IPS-18c (cell line): ENCODE results near the gene BAZ1A.

Experiments used
- H3K4me3 ChIP-seq: 2 replicates; pipeline ENCODE4 v1.7.0; 2013; ENCODE audit warnings: low read depth, mild to moderate bottlenecking, low read length, moderate library complexity; ENCODE audit not compliant: insufficient read depth
- H3K9me3 ChIP-seq: one replicate; pipeline ENCODE4 v1.6.1; 2013; ENCODE audit warnings: mild to moderate bottlenecking, low read length, moderate library complexity; ENCODE audit not compliant: control insufficient read depth, insufficient read depth

Gene BAZ1A, protein sequence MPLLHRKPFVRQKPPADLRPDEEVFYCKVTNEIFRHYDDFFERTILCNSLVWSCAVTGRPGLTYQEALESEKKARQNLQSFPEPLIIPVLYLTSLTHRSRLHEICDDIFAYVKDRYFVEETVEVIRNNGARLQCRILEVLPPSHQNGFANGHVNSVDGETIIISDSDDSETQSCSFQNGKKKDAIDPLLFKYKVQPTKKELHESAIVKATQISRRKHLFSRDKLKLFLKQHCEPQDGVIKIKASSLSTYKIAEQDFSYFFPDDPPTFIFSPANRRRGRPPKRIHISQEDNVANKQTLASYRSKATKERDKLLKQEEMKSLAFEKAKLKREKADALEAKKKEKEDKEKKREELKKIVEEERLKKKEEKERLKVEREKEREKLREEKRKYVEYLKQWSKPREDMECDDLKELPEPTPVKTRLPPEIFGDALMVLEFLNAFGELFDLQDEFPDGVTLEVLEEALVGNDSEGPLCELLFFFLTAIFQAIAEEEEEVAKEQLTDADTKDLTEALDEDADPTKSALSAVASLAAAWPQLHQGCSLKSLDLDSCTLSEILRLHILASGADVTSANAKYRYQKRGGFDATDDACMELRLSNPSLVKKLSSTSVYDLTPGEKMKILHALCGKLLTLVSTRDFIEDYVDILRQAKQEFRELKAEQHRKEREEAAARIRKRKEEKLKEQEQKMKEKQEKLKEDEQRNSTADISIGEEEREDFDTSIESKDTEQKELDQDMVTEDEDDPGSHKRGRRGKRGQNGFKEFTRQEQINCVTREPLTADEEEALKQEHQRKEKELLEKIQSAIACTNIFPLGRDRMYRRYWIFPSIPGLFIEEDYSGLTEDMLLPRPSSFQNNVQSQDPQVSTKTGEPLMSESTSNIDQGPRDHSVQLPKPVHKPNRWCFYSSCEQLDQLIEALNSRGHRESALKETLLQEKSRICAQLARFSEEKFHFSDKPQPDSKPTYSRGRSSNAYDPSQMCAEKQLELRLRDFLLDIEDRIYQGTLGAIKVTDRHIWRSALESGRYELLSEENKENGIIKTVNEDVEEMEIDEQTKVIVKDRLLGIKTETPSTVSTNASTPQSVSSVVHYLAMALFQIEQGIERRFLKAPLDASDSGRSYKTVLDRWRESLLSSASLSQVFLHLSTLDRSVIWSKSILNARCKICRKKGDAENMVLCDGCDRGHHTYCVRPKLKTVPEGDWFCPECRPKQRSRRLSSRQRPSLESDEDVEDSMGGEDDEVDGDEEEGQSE (N-terminal part only)

DNA sequence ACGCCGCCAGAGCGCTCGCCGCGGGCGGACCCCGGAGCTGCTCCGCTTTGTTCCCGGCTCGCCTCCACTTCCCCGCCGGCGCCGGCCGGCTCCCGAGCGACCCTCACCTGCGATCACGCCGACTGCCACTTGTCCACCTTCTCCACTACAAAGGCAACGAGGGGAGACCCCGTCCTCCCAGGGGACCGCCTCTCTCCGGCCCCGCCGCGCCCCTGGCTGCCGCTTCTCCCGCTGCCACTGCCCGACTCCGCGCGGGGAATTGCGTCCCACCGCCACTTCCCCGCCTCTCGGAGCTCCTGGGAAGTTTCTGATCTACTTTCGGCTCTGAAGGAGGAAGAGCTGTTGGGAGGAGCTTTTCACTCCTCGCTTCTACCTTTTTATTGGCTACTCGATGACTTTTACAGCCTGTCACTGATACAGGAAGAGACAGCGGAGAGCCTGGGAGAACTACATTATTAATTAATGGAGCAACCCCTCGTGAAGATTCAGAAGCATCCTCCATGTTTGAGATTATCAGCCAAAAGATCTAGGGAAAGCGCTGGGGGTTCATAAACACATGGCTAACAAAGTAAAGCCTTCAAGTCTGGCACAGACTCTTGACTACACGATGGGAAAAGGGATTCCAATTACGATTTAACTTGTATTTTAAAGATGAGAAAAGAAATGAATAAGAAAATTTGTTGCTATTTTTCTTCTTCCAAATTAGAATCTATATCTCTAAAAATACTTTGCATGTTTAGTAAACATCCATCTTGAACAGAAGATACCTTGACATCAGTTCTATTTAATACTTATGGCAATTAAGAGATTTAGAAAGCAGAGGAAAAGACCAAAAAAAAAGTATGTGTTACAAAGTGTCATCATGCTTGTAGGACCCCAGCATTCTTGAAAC lies at the start of gene BAZ1A:
BAZ1A (minus strand) TSS at position 330 of the 892 bp plus-strand sequence. CDS start 756 bp downstream, outside the sequence.
- Histone ChIP-seq H3K4me3 (peak within 1 kb of the TSS; percentile 85), H3K9me3 (no peaks in the 10 kb centered on the region)

DNA sequence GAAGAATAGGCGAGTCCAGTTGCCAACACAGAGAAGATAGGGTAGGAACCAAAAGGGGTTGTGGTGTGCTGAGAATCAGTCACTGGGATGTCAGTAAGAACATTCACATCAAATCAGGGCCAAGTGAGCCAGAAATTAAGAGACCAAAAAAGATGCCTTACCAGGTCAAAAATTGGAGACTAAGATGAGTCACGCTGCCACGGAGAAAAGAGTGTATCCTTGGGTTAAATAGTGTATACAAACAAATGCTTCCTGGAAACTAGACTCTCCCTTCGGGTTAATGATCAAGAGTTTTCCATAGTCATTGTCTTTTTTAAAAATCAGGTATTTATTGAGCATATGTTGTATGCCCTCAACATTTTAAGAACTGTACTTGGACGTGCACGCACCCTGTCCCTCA lies 45.2 kb upstream of the BAZ1A start:
- Histone ChIP-seq H3K4me3 (no peak overlapping the region), H3K9me3 (peaks cover 2% of the 10 kb centered on the region)

DNA sequence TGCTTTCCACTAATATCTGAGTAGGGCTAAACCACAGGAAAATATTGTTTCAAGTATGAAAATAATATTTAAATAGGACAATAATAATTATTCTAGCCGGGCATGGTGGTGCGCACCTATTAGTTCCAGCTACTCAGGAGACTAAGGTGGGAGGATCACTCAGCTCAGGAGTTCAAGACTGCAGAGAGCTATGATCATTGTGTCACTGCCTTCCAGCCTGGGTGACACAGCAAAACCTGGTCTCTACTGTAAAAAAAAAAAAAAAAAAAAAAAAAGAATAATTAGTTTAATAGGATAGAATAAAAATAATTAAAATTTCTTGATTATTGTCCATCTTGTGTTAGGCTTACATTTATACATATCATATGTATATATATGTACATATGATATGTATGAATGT lies 38.5 kb upstream of the BAZ1A start:
- no peak overlapping the region for H3K4me3 ChIP-seq
- H3K9me3 ChIP-seq = peaks cover 2% of the 10 kb centered on the region

DNA sequence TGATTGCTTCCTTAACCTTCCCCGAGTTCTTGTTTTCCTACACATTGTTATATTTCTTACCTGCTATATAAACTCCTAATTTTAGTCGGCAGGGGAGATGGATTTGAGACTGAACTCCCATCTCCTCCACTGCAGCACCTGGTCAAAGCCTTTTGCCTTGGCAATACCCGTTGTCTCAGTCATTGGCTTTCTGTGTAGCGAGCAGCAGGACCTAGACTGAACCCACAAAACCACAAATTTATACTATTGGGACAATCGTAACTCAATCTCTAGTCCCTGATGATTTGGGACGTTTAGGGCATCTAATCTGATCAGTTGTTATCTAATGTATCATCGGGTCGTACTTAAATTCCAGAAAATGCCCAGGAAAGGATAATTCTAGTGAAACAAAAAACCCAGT lies 37.8 kb upstream of the BAZ1A start:
- peaks cover 2% of the 10 kb centered on the region for H3K9me3 ChIP-seq
- no peak overlapping the region for H3K4me3 ChIP-seq

DNA sequence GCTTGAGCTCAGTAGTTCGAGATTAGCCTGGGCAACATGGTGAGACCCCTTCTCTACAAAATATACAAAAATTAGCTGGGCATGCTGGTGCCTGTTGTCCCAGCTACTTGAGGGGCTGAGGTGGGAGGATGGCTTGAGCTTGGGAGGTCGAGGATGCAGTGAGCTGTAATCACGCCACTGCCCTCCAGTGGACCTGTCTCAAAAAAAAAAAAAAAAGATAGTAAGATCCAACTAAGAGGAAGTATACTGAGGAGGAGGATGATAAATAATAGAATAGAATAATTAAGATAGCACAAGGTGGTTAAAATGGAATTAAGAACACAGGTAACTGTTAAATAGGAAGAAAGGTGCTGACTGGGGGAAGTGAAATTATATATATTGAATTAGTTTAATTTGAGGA lies 37.0 kb upstream of the BAZ1A start:
- no peak overlapping the region for H3K4me3 ChIP-seq

DNA sequence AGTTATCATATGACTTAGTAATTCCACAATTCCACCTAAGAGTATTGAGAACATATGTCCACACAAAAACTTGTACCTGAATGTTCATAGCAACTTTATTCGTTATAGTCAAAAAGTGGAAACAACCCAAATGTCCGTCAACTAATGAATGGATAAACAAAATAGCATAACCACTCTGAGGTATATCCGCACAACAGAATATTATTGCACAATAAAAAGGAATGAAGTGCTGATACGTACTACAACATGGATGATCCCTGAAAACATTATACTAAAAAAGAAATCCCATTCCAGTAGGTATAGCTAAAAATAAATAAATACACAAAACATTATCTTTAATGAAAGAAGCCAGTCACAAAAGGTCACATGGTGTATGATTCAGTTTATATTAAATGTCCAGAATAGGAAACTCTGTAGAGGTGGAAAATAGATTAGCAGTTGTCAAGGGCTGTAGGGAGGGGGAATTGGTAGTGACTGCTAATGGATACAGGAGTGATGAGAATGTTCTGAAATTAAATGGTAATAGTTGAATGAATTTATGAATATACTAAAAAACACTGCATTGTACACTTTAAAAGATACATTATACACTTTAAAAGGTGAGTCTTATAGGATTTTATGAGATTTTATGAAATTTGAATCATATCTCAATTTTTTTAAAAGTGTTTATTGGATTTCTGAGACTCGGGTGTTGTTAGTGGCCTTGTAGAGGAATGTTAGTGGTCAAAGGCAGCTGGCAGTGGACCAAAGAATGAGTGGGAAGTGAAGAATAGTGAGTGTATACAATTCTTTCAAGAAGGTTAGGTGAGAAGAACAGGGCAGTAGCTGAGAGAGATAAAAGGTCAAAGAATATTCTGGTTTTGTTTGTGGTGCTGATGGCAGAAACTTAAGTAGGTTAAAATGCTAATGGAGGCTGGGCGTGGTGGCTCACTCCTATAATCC lies 36.3 kb upstream of the BAZ1A start:
- Histone ChIP-seq H3K4me3 (no peak overlapping the region), H3K9me3 (peaks cover 2% of the 10 kb centered on the region)

More for the DNA sequence above, 37.0 kb upstream of the BAZ1A start:
- peaks cover 2% of the 10 kb centered on the region for H3K9me3 ChIP-seq

DNA sequence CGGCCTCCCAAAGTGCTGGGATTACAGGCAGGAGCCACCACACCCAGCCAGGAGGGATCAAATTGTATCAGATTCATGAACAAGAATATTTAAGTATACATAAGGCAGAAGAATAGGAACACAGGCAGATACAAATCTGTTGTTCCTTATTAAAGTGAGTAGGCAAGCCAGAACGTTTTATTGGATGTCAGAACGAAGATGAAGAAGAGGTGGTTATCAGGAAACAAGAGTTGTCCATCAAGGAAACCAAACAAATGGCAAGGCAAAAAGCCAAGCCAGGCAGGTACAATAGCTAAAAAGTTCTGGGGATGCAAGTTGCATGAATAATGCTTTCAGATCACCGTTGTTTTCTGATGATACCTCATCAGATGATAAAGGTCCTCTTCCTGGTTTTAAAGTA lies 31.1 kb upstream of the BAZ1A start:
- Histone ChIP-seq H3K4me3 (no peak overlapping the region), H3K9me3 (no peaks in the 10 kb centered on the region)

DNA sequence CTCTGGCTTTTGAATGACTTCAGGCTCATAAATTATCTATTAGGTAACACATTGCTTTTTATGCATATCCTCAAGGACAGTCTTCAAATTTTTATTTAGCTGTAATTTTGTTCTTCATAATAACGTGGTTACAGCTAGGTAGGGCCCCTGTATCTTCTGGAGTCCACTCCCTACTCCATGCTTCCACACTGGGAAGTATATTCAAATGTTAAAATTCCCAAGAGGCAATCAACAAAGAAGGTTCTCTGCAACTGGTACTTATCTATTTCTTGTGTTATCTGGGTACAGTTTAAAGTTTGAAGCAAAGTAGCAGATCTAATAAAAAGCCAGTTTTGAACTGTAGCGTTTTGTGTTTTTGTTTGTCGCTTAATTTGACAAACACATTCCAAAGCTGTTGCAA lies 20.1 kb upstream of the BAZ1A start:
- H3K4me3 ChIP-seq = no peak overlapping the region

DNA sequence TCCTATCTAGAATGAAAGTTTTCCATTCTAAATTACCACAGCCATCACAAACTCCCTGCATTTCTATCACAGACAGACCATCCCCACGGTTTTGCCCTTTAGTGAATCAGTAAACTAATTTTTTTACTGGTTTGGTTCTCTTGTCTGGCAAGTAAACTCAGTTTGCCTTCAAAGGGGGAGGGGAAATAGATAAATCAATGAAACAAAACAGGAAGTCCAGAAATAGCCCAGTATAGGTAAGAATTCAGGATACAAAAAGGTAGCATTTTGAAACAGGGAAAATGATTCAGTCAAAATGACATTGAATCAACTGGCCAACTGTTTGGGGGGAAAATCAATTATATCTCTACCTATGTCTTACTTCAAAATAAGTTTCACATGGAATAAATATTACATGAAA lies 15.8 kb upstream of the BAZ1A start:
- Histone ChIP-seq H3K4me3 (no peak overlapping the region), H3K9me3 (no peaks in the 10 kb centered on the region)

More for the DNA sequence above, 20.1 kb upstream of the BAZ1A start:
- no peaks in the 10 kb centered on the region for H3K9me3 ChIP-seq

DNA sequence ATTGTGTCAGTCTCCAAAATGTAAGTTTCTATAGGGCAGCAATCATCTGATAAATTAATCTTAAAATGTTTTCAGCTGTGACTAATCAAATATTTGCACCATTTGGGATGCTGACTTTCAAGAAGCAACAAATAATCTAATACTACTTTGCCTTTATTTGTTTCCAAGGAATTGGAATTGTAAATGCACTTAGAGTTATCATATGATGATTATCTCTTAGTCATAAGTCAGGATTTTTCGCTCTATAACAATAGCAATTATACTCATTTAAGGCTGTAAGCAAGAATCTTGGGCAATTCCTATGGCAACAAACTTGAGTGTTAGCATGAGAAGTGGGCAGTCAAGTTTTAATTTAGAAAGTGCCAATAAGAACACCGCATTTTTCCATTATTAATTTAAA lies 13.0 kb upstream of the BAZ1A start:
- Histone ChIP-seq H3K4me3 (no peak overlapping the region), H3K9me3 (no peaks in the 10 kb centered on the region)

DNA sequence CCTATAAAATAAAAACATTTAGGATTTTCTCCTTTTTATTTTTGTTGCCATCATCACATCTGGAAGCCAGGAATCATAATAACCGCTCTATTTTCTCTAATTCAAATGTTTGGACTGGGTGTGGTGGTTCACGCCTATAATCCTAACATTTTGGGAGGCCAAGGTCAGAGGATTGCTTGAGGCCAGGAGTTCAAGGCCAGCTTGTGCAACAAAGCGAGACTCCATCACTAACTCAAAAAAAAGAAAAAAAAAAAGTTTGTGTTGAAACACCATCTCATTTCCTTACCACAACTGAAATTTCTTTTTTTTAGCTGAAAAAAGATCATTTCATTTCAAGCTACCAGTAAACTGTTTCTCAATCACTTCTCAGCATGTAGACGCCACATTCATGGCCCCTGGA lies 8.8 kb upstream of the BAZ1A start:
- Histone ChIP-seq H3K9me3 (no peaks in the 10 kb centered on the region), H3K4me3 (no peak overlapping the region)

DNA sequence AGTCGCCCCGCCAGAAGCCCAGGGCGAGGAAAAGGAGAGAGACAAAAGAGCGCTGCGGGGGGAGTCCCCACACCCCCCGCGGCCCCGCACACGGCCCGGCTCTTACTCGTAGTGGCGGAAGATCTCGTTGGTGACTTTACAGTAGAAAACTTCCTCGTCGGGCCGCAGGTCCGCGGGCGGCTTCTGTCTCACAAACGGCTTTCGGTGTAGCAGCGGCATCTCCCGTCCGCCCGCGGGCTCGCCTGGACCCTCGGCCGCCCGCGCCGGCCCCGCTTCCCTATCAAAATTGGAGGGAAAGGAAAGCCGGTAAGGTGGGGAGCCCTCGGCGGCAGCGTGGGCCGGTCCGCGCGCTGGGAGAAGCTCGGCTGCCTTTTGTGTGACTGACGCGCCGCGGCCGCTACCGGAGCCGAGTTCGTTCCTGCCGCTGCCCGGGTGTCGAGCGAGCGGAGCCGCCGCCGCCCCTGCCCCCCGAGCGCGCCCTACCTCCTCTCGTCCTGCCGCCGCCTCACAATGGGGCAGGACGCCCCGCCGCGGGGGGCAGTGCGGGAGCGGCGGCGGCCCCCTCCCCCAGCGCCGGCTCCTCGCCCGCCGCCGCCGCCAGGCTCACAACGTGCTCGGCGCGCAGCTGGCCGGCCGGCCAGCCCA lies 652 bp downstream of the BAZ1A start:
- Histone ChIP-seq H3K4me3 (peak overlapping the region; percentile 85), H3K9me3 (peaks cover 3% of the 10 kb centered on the region)

DNA sequence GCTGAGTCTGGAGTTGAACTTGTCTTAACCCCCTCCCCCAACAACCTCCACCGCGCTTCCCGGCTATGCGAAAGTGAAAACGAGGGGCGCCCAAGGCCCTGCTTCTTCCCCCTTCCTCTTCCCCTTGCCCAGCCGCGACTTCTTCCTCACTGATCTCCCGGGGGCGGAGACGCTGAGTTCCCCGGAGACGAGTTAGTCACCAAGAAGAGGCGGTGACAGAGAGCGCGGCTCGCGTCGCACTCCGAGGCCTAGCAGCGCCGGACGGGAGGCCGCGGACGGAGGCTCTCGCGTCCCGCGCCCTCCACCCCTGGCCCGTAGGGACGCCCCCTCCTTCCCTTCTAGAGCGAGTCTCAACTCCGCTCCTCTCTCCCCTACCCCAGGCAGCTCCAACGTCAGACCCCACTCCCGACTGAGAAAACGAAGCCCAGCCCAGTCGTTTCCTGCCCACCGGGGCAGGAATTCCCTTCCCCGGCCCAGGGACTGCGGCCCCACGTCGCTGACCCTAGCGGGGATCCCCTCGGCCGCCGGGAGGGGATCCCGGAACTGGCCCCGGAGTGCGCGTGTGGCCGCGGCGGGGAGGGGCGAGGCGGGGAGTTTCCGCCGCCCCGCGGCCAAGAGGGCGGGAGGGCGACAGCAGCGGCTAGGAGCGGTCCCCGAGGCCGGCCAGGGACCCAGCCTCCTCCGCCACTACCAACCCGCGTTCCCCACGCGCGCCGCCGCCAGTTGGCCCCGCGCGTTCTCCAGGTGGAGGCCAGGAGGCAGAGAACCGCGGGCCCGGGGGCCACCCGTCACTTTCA lies 1.4 kb downstream of the BAZ1A start:
- peak overlapping the region; percentile 85 for H3K4me3 ChIP-seq
- H3K9me3 ChIP-seq = peaks cover 3% of the 10 kb centered on the region

DNA sequence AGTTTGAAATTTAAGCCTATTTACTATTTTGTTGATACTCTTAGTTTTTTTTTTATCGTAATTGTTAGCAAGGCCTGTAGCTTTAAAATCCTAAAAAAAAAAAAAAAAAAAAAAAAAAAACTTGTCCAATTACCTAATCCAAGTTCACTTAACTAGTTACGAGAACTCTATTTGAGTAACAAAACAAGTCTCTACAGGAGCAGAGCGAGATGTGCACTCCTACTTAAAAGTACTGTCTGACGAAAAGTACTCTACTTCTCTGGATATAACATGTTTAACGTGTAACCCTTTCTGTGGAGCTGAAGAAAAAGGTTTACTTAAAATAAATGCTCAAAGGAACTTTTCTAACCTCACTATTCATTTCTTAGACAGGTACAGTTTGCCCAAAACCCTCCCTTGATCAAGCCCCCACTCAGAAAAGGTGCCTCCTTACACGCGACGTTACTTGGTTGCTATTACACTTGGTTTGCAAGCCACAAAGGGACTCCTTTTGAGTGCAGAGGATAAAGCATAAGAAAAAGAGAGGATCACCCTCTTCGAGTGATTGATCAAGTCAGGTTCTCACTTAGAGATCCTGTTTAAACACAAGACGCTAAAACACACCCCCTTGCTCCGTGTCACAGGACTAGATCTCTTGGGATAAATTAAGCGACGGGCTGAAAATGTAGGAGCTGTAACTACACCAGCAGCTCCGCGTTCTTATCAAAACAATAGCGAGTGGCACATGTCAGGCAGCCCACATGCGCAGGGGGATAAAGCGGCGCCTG lies 2.2 kb downstream of the BAZ1A start:
- Histone ChIP-seq H3K4me3 (peak overlapping the region; percentile 85), H3K9me3 (peaks cover 3% of the 10 kb centered on the region)
